H9 (cell line): ENCODE results near the gene PRAMEF33. TPM values are rescaled to one million over a fixed set of nuclear protein-coding genes. Genes with fewer than 3 reads are reported as not detected.
"Not testable (repeated sequence)": the region's sequence is repeated elsewhere in the genome, so short reads cannot be mapped to it uniquely, and the experiment has no call there.

Source experiments
- DNase-seq: peaks from one replicate; pipeline ENCODE4 v3.0.0-alpha.2; 2017
- H2AFZ ChIP-seq: one replicate; pipeline ENCODE4 v1.6.1; 2013; ENCODE audit warnings: mild to moderate bottlenecking, low read length, control low read depth, moderate library complexity
- H2AK5ac ChIP-seq: 2 replicates; pipeline ENCODE4 v1.6.1; 2013; ENCODE audit warnings: low read length, control low read depth, mixed read lengths; ENCODE audit not compliant: insufficient read length
- H2BK120ac ChIP-seq: one replicate; pipeline ENCODE4 v1.6.1; 2013; ENCODE audit warnings: low read depth, mild to moderate bottlenecking, low read length, control low read depth, inconsistent platforms; ENCODE audit not compliant: poor library complexity, severe bottlenecking
- H2BK12ac ChIP-seq: 2 replicates; pipeline ENCODE4 v1.6.1; 2013; ENCODE audit warnings: low read length, control low read depth, mixed read lengths, low read depth; ENCODE audit not compliant: insufficient read length
- H2BK15ac ChIP-seq: 2 replicates; pipeline ENCODE4 v1.6.1; 2013; ENCODE audit warnings: low read depth, low read length, control low read depth
- H2BK20ac ChIP-seq: one replicate; pipeline ENCODE4 v1.6.1; 2013; ENCODE audit warnings: low read depth, mild to moderate bottlenecking, low read length, control low read depth, inconsistent platforms; ENCODE audit not compliant: poor library complexity, severe bottlenecking
- H2BK5ac ChIP-seq: 2 replicates; pipeline ENCODE4 v1.6.1; 2013; ENCODE audit warnings: low read length, control low read depth, mixed read lengths; ENCODE audit not compliant: insufficient read length
- H3K14ac ChIP-seq: 2 replicates; pipeline ENCODE4 v1.6.1; 2013; ENCODE audit warnings: low read length, control low read depth; ENCODE audit not compliant: insufficient read depth
- H3K18ac ChIP-seq: 2 replicates; pipeline ENCODE4 v1.6.1; 2013; ENCODE audit warnings: low read depth, mild to moderate bottlenecking, mixed read lengths, low read length, control low read depth; ENCODE audit not compliant: insufficient read length
- H3K23ac ChIP-seq: 2 replicates; pipeline ENCODE4 v1.6.1; 2013; ENCODE audit warnings: low read length, control low read depth, mixed read lengths, low read depth; ENCODE audit not compliant: insufficient read length
- H3K23me2 ChIP-seq: 2 replicates; pipeline ENCODE4 v1.6.1; 2013; ENCODE audit warnings: low read depth, mild to moderate bottlenecking, mixed read lengths, low read length, control low read depth; ENCODE audit not compliant: insufficient read length, poor library complexity, severe bottlenecking
- H3K27ac ChIP-seq: 2 replicates; pipeline ENCODE4 v1.5.1; 2013; ENCODE audit warnings: low read length, control low read depth, mixed read lengths, low read depth; ENCODE audit not compliant: insufficient read length
- H3K27me3 ChIP-seq: 2 replicates; pipeline ENCODE4 v1.6.1; 2013; ENCODE audit warnings: low read length, control low read depth, inconsistent platforms; ENCODE audit not compliant: insufficient read depth
- H3K4ac ChIP-seq: 2 replicates; pipeline ENCODE4 v1.6.1; 2013; ENCODE audit warnings: low read depth, mild to moderate bottlenecking, control low read depth, inconsistent platforms, low read length, moderate library complexity
- H3K4me1 ChIP-seq: 2 replicates; pipeline ENCODE4 v1.6.1; 2013; ENCODE audit warnings: low read length, control low read depth, inconsistent platforms; ENCODE audit not compliant: insufficient read depth
- H3K4me2 ChIP-seq: 2 replicates; pipeline ENCODE4 v1.6.1; 2013; ENCODE audit warnings: low read length, control low read depth, mixed read lengths; ENCODE audit not compliant: insufficient read length, insufficient read depth
- H3K56ac ChIP-seq: 2 replicates; pipeline ENCODE4 v1.6.1; 2013; ENCODE audit warnings: low read depth, mild to moderate bottlenecking, mixed read lengths, low read length, control low read depth; ENCODE audit not compliant: insufficient read length
- H3K79me1 ChIP-seq: 2 replicates; pipeline ENCODE4 v1.6.1; 2013; ENCODE audit warnings: low read depth, mild to moderate bottlenecking, moderate library complexity, low read length, control low read depth, inconsistent platforms; ENCODE audit not compliant: insufficient read depth, poor library complexity, severe bottlenecking
- H3K79me2 ChIP-seq: 2 replicates; pipeline ENCODE4 v1.6.1; 2013; ENCODE audit warnings: low read length, control low read depth, inconsistent platforms; ENCODE audit not compliant: insufficient read depth
- H3K9ac ChIP-seq: 2 replicates; pipeline ENCODE4 v1.6.1; 2013; ENCODE audit warnings: low read length, control low read depth, mixed read lengths; ENCODE audit not compliant: insufficient read length; ENCODE audit errors: extremely low read depth
- H3K9me3 ChIP-seq: one replicate; pipeline ENCODE4 v1.6.1; 2013; ENCODE audit warnings: low read depth, low read length, inconsistent platforms; ENCODE audit not compliant: control insufficient read depth
- H3T11ph ChIP-seq: one replicate; pipeline ENCODE4 v1.6.1; 2013; ENCODE audit warnings: mild to moderate bottlenecking, low read length, control low read depth, inconsistent platforms
- H4K20me1 ChIP-seq: one replicate; pipeline ENCODE4 v1.6.1; 2013; ENCODE audit not compliant: control insufficient read depth, insufficient read length, insufficient read depth
- H4K5ac ChIP-seq: 2 replicates; pipeline ENCODE4 v1.6.1; 2013; ENCODE audit warnings: low read depth, mild to moderate bottlenecking, mixed read lengths, low read length, control low read depth; ENCODE audit not compliant: insufficient read length
- H4K8ac ChIP-seq: replicated peaks from 2 replicates; pipeline ENCODE4 v1.6.1; 2013; ENCODE audit warnings: low read length, control low read depth, mixed read lengths, low read depth; ENCODE audit not compliant: insufficient read length
- H4K91ac ChIP-seq: 2 replicates; pipeline ENCODE4 v1.6.1; 2013; ENCODE audit warnings: low read depth, mild to moderate bottlenecking, moderate library complexity, mixed read lengths, low read length, control low read depth; ENCODE audit not compliant: insufficient read length
- H3K27ac Mint-ChIP-seq, 3 experiments: 2 replicates in 2 of 3; 3 replicates in 1 of 3; pipeline ENCODE4 v1.8.0; 2020 to 2021; ENCODE audit warnings: mixed read lengths in 3 of 3, mild to moderate bottlenecking in 1 of 3, moderate library complexity in 1 of 3
- H3K27me3 Mint-ChIP-seq: 2 replicates; pipeline ENCODE4 v1.8.0; 2021; ENCODE audit warnings: low read depth, mild to moderate bottlenecking, moderate library complexity, mixed read lengths
- H3K36me3 Mint-ChIP-seq, 3 experiments: 2 replicates in 2 of 3; 3 replicates in 1 of 3; pipeline ENCODE4 v1.8.0; 2020 to 2021; ENCODE audit warnings: low read depth in 3 of 3, mixed read lengths in 3 of 3; ENCODE audit not compliant: insufficient read depth in 1 of 3
- H3K4me1 Mint-ChIP-seq, 2 experiments: 2 replicates each; pipeline ENCODE4 v1.8.0; 2020; ENCODE audit warnings: mixed read lengths in 2 of 2
- H3K4me3 Mint-ChIP-seq, 2 experiments: 2 replicates in 1 of 2; 3 replicates in 1 of 2; pipeline ENCODE4 v1.8.0; 2020 to 2021; ENCODE audit warnings: mild to moderate bottlenecking in 2 of 2, mixed read lengths in 2 of 2, moderate library complexity in 1 of 2
- H3K9me3 Mint-ChIP-seq, 2 experiments: 2 replicates in 1 of 2; 3 replicates in 1 of 2; pipeline ENCODE4 v1.8.0; 2020; ENCODE audit warnings: mild to moderate bottlenecking in 2 of 2, mixed read lengths in 2 of 2, moderate library complexity in 1 of 2
- WGBS: extraction: QIAGEN DNeasy Blood & Tissue Kit; methylation state at CpG from one replicate; pipeline ENCODE4 v1.1.7; 2013; ENCODE audit warnings: missing lambda C conversion rate, low lambda C conversion rate, mixed read lengths; ENCODE audit not compliant: insufficient read length; ENCODE audit errors: extremely low coverage; 5-methylcytosine and 5-hydroxymethylcytosine counted together
- total RNA-seq: library from RNA; stranded (reverse); gene quantifications from 2 replicates; pipeline ENCODE4 v1.2.1, GENCODE V29; 2021

PRAMEF33 gene
- total RNA-seq, 1 experiment from 2014 or later = not detected

GRCh38 chr1:13347034-13347433, 43.7 kb downstream of the PRAMEF33 start, which contains the start of gene PRAMEF14:
PRAMEF14 (minus strand) TSS chr1:13347134; CDS start chr1:13345314, 1,820 bp downstream.
- H3K27ac ChIP-seq = not testable (repeated sequence)

GRCh38 chr1:13353476-13353875, 50.1 kb downstream of the PRAMEF33 start:
- H3K4me2 ChIP-seq, H2BK20ac ChIP-seq, H3K23me2 ChIP-seq, H3K56ac ChIP-seq, H3K27ac Mint-ChIP-seq, H3K23ac ChIP-seq, H2BK12ac ChIP-seq, H2AFZ ChIP-seq, H3K27me3 Mint-ChIP-seq, H3K9me3 ChIP-seq, H3K36me3 Mint-ChIP-seq, H2BK5ac ChIP-seq, H3T11ph ChIP-seq, H3K79me2 ChIP-seq, H3K14ac ChIP-seq, H3K4ac ChIP-seq, H4K5ac ChIP-seq, H4K20me1 ChIP-seq, H2AK5ac ChIP-seq, H3K18ac ChIP-seq, H3K79me1 ChIP-seq, H3K9ac ChIP-seq, DNase-seq, H3K27ac ChIP-seq, H3K4me1 ChIP-seq, H4K8ac ChIP-seq, H2BK15ac ChIP-seq, H3K4me1 Mint-ChIP-seq, H4K91ac ChIP-seq, H3K4me3 Mint-ChIP-seq, H3K27me3 ChIP-seq, H2BK120ac ChIP-seq: not testable (repeated sequence)
- H3K9me3 Mint-ChIP-seq = peaks cover 21 to 34% of the 10 kb centered on the region in 2 experiments
- WGBS = no CpG with 5 or more reads among the region's 8 CpGs

More at GRCh38 chr1:13347034-13347433, 43.7 kb downstream of the PRAMEF33 start, which contains the start of gene PRAMEF14:
- not testable (repeated sequence) for H3K23ac ChIP-seq, H2BK120ac ChIP-seq, H4K5ac ChIP-seq, H3K27ac Mint-ChIP-seq, H3K79me2 ChIP-seq, DNase-seq, H4K91ac ChIP-seq, H2BK12ac ChIP-seq, H3K4me2 ChIP-seq, H3T11ph ChIP-seq, H3K14ac ChIP-seq, H2AK5ac ChIP-seq, H3K4me1 Mint-ChIP-seq, H2AFZ ChIP-seq, H3K79me1 ChIP-seq, H2BK20ac ChIP-seq, H2BK5ac ChIP-seq, H3K9me3 ChIP-seq, H4K20me1 ChIP-seq, H3K18ac ChIP-seq, H2BK15ac ChIP-seq, H3K56ac ChIP-seq, H3K27me3 ChIP-seq, H3K36me3 Mint-ChIP-seq, H3K4me1 ChIP-seq, H3K4me3 Mint-ChIP-seq, H4K8ac ChIP-seq, H3K4ac ChIP-seq, H3K9ac ChIP-seq, H3K23me2 ChIP-seq, H3K27me3 Mint-ChIP-seq
- peaks cover 30 to 47% of the 10 kb centered on the region in 2 experiments for H3K9me3 Mint-ChIP-seq
- no CpG with 5 or more reads among the region's 7 CpGs for WGBS
